ENCODE data around the gene GRIA1.
"Not testable (repeated sequence)": the region's sequence is repeated elsewhere in the genome, so short reads cannot be mapped to it uniquely, and the experiment has no call there.

GRIA1 gene

DNA sequence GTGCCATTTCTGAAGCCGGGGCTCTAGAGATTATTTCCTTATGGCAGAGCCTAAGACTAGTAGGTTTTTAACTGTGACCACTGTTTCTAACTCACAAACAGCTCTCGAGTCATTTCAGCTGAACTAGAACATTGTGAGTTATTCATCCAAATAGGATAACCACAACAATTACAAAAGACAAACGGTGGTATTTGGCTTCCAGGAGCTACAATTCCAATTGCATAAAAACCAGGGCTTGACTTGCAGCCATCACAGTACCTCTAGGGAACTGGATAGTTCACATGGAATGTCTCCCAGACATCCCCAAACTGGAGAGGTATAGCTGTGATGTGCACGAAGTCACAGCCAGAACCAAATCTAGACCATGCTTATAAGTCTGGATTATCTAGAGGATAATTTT lies 323.4 kb downstream of the GRIA1 start:
- H3K4me1 ChIP-seq (ENCODE audit: control insufficient read depth, insufficient read depth, low read length, poor library complexity, severe bottlenecking), result no peaks in the 10 kb centered on the region
- H3K4me3 ChIP-seq (ENCODE audit: insufficient read depth, low read depth, low read length, poor library complexity, severe bottlenecking), result no peak overlapping the region
- no peaks in the 10 kb centered on the region for H3K9me3 ChIP-seq (ENCODE audit: control insufficient read depth, low read length)
- no peak for DNase-seq
- no peak overlapping the region for H3K27ac ChIP-seq (ENCODE audit: insufficient read depth, low read length, poor library complexity, severe bottlenecking)
- no peaks in the 10 kb centered on the region for H3K36me3 ChIP-seq (ENCODE audit: control insufficient read depth, insufficient read depth, low read length)
- no peaks in the 10 kb centered on the region for H3K27me3 ChIP-seq (replicated peaks; ENCODE audit: control insufficient read depth, insufficient read depth, low read length, poor library complexity, severe bottlenecking)

DNA sequence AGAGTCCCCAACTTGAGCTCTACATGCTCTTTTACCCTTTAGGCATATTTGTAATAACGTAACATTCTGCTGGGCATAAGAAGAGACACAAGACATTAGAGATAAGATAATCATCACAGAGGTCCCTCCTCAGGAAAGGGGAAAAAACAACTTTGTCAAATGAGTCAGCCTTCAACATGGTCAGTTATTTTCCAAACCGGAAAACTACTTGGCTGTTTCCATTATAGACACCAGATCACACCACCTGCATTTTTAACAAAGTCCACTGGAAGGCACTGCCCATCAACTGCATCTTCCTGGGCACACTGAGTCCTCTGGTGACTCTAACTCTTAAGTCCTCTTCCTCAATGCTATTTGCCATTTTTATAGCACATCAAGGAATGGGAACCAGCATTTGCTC lies 326.4 kb downstream of the GRIA1 start:
- Histone ChIP-seq H3K9me3 (ENCODE audit: control insufficient read depth, low read length) (no peaks in the 10 kb centered on the region), H3K27ac (ENCODE audit: insufficient read depth, low read length, poor library complexity, severe bottlenecking) (no peak overlapping the region), H3K4me3 (ENCODE audit: insufficient read depth, low read depth, low read length, poor library complexity, severe bottlenecking) (no peak overlapping the region), H3K4me1 (ENCODE audit: control insufficient read depth, insufficient read depth, low read length, poor library complexity, severe bottlenecking) (no peaks in the 10 kb centered on the region), H3K36me3 (ENCODE audit: control insufficient read depth, insufficient read depth, low read length) (no peaks in the 10 kb centered on the region), H3K27me3 (replicated peaks; ENCODE audit: control insufficient read depth, insufficient read depth, low read length, poor library complexity, severe bottlenecking) (no peaks in the 10 kb centered on the region)
- no peak for DNase-seq

DNA sequence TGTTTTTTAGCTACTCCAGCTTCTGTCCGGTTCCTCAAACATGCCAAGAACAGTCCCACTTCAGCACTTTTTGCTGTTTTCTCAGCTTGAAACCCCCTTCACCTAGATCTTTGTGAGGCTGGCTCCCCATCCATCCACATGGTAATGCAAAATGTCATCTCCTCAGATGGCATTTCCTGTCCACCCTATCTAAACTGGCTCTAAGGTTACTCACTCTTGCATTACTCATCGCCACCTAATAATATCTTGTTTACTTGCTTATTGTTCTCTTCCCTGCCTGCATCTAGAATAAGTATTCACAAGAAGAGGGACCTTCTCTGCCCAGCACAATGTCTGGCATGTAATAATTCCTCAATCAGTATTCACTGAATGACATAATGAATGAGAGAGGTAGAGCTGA lies 328.2 kb downstream of the GRIA1 start:
- H3K4me1 ChIP-seq (ENCODE audit: control insufficient read depth, insufficient read depth, low read length, poor library complexity, severe bottlenecking), result no peaks in the 10 kb centered on the region
- H3K36me3 ChIP-seq (ENCODE audit: control insufficient read depth, insufficient read depth, low read length), result no peaks in the 10 kb centered on the region
- no peak overlapping the region for H3K4me3 ChIP-seq (ENCODE audit: insufficient read depth, low read depth, low read length, poor library complexity, severe bottlenecking)
- no peaks in the 10 kb centered on the region for H3K9me3 ChIP-seq (ENCODE audit: control insufficient read depth, low read length)
- H3K27me3 ChIP-seq (replicated peaks; ENCODE audit: control insufficient read depth, insufficient read depth, low read length, poor library complexity, severe bottlenecking), result no peaks in the 10 kb centered on the region
- DNase-seq, result no peak
- H3K27ac ChIP-seq (ENCODE audit: insufficient read depth, low read length, poor library complexity, severe bottlenecking), result no peak overlapping the region

DNA sequence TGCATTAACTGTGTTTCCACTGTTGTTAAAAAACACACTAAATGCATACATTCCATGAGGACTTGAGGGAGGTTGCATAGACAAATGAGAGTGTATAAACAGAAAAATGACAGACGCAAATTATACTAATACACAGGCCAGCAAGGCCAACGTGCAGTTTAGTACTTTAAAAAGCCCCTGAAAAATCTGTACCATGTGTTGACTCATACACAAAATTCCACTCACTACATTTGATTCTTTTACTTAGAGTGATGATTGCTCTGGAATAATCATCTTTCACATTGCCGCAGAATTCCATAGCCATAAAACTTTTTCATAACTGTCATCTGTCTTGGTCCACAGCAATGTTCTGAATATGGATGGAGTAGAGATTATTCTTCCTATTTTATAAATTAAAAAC lies 332.6 kb downstream of the GRIA1 start:
- no peak overlapping the region for H3K4me3 ChIP-seq (ENCODE audit: insufficient read depth, low read depth, low read length, poor library complexity, severe bottlenecking)
- H3K27me3 ChIP-seq (replicated peaks; ENCODE audit: control insufficient read depth, insufficient read depth, low read length, poor library complexity, severe bottlenecking), result no peaks in the 10 kb centered on the region
- no peak for DNase-seq
- no peaks in the 10 kb centered on the region for H3K4me1 ChIP-seq (ENCODE audit: control insufficient read depth, insufficient read depth, low read length, poor library complexity, severe bottlenecking)
- no peaks in the 10 kb centered on the region for H3K9me3 ChIP-seq (ENCODE audit: control insufficient read depth, low read length)
- no peak overlapping the region for H3K27ac ChIP-seq (ENCODE audit: insufficient read depth, low read length, poor library complexity, severe bottlenecking)
- H3K36me3 ChIP-seq (ENCODE audit: control insufficient read depth, insufficient read depth, low read length), result no peaks in the 10 kb centered on the region

DNA sequence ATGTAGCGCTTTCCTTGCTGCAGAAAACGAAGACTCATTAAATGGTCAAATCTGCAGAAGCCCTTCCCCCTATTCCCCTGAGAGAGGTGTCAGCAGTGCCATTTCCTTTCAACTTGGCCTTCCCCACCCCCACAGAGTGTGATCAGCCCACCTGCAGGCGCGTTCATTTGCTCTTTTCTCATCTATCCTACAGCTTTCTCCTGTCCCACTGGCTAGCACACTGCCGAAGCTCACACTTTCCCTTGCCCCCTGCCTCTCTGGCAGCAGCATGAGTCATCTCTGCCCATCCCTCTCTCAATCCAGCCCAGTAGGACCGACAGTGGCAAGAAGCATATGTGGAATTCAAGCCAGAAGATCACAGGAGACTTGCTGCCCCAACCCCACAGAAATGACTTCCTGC lies 334.4 kb downstream of the GRIA1 start:
- Histone ChIP-seq H3K27ac (ENCODE audit: insufficient read depth, low read length, poor library complexity, severe bottlenecking) (no peak overlapping the region), H3K4me3 (ENCODE audit: insufficient read depth, low read depth, low read length, poor library complexity, severe bottlenecking) (no peak overlapping the region), H3K9me3 (ENCODE audit: control insufficient read depth, low read length) (no peaks in the 10 kb centered on the region), H3K36me3 (ENCODE audit: control insufficient read depth, insufficient read depth, low read length) (no peaks in the 10 kb centered on the region), H3K27me3 (replicated peaks; ENCODE audit: control insufficient read depth, insufficient read depth, low read length, poor library complexity, severe bottlenecking) (no peaks in the 10 kb centered on the region), H3K4me1 (ENCODE audit: control insufficient read depth, insufficient read depth, low read length, poor library complexity, severe bottlenecking) (no peaks in the 10 kb centered on the region)
- no peak for DNase-seq

DNA sequence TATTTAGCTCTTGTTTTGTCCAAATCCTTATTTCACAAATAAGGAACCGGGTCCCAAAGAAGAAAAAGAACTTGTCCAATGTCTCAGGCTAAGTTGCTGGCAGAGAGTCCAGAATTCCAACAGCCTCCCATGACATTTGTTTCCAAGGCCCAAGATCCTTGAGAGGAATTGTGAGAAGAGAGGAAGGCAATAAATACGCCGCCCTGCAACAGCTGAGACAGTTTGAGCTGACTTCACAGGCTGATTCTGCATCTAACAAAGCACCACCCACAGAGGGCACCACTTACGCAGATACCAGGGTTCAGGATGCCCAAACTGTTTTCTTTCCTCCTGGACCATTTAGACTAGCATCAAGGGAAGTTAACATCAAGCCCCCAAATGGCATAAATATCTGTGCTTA lies 336.9 kb downstream of the GRIA1 start:
- H3K4me3 ChIP-seq (ENCODE audit: insufficient read depth, low read depth, low read length, poor library complexity, severe bottlenecking), result no peak overlapping the region
- no peaks in the 10 kb centered on the region for H3K36me3 ChIP-seq (ENCODE audit: control insufficient read depth, insufficient read depth, low read length)
- no peaks in the 10 kb centered on the region for H3K4me1 ChIP-seq (ENCODE audit: control insufficient read depth, insufficient read depth, low read length, poor library complexity, severe bottlenecking)
- DNase-seq, result no peak
- H3K27me3 ChIP-seq (replicated peaks; ENCODE audit: control insufficient read depth, insufficient read depth, low read length, poor library complexity, severe bottlenecking), result no peaks in the 10 kb centered on the region
- no peaks in the 10 kb centered on the region for H3K9me3 ChIP-seq (ENCODE audit: control insufficient read depth, low read length)
- no peak overlapping the region for H3K27ac ChIP-seq (ENCODE audit: insufficient read depth, low read length, poor library complexity, severe bottlenecking)

DNA sequence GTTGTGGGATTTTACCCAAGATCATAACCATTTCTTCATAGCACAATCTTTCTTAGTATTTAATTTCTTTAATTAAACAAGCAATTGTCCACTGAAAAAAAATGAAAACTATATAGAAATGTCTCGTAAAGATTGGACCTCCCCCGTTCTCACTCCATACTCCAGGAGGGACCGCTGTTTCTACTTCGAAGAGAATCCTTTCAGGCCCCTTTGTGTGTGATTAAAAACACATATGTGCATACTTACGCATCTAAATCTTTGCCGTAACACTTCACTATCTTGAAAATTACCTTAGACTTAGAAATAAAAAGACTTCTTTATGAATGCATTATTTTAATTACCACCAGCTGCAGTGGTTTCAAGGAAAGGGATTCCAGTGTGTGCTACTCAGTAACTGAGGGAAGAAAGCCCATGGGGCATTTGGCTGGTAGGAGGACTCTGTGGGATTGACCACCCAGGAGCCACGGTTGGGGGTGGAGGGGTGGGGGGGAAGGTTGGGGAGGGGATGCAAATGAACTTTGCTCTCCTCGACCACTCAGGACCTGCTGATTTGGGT lies 339.1 kb downstream of the GRIA1 start:
- DNase-seq, result no peak
- H3K27ac ChIP-seq (ENCODE audit: insufficient read depth, low read length, poor library complexity, severe bottlenecking), result no peak overlapping the region
- H3K36me3 ChIP-seq (ENCODE audit: control insufficient read depth, insufficient read depth, low read length), result no peaks in the 10 kb centered on the region
- no peaks in the 10 kb centered on the region for H3K4me1 ChIP-seq (ENCODE audit: control insufficient read depth, insufficient read depth, low read length, poor library complexity, severe bottlenecking)
- no peaks in the 10 kb centered on the region for H3K27me3 ChIP-seq (replicated peaks; ENCODE audit: control insufficient read depth, insufficient read depth, low read length, poor library complexity, severe bottlenecking)
- no peaks in the 10 kb centered on the region for H3K9me3 ChIP-seq (ENCODE audit: control insufficient read depth, low read length)
- H3K4me3 ChIP-seq (ENCODE audit: insufficient read depth, low read depth, low read length, poor library complexity, severe bottlenecking), result no peak overlapping the region

DNA sequence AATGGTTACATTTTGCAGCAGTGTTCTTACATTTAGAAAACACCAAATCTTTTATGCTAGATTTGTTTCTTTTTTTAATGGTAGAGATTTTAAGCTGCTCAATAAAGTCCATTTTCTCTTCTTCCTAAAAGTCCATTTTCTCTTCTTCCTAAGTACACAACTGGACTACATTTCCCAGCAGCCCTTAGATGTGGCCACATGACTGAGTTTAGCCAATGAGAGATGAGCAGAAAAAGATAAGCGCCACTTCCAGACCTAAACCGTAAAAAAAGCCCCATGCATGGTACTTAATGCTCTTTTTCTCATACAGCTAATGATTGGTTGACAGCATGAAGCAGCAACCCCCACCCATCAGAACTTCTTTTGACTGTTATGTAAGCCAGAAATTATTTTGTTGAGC lies 341.5 kb downstream of the GRIA1 start:
- Histone ChIP-seq H3K9me3 (ENCODE audit: control insufficient read depth, low read length) (no peaks in the 10 kb centered on the region), H3K36me3 (ENCODE audit: control insufficient read depth, insufficient read depth, low read length) (no peaks in the 10 kb centered on the region), H3K4me1 (ENCODE audit: control insufficient read depth, insufficient read depth, low read length, poor library complexity, severe bottlenecking) (no peaks in the 10 kb centered on the region), H3K4me3 (ENCODE audit: insufficient read depth, low read depth, low read length, poor library complexity, severe bottlenecking) (no peak overlapping the region), H3K27me3 (replicated peaks; ENCODE audit: control insufficient read depth, insufficient read depth, low read length, poor library complexity, severe bottlenecking) (no peaks in the 10 kb centered on the region), H3K27ac (ENCODE audit: insufficient read depth, low read length, poor library complexity, severe bottlenecking) (no peak overlapping the region)
- no peak for DNase-seq

DNA sequence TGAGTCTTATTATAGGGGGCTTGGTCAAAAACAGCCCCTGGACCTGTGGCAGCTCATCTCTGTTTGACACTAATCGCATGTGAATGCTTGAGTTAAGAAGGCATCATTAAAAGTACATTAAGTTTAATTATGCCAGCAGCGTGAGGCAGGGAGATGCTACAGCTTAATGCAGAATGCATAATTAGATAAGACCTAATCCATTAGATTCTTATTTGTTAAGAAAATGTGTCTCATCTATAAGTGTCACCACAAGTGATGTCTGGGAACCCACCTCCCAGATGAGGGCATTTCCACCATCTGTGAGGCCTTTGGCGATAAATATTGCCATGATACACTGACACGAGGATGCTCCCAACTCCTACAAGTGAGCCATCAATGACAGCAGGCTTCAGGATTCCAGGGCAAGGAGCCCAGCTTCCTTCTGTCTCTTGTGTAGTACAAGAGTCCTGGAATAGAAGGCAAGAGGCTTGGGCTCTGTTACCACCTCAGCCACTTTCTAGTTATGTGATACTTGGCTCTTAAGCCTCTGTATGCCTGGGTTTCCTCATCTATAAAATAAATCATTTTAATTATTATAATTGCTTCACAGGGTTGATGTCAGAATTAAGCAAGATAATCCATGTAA lies 345.5 kb downstream of the GRIA1 start:
- Histone ChIP-seq H3K4me3 (ENCODE audit: insufficient read depth, low read depth, low read length, poor library complexity, severe bottlenecking) (no peak overlapping the region), H3K4me1 (ENCODE audit: control insufficient read depth, insufficient read depth, low read length, poor library complexity, severe bottlenecking) (no peaks in the 10 kb centered on the region), H3K36me3 (ENCODE audit: control insufficient read depth, insufficient read depth, low read length) (no peaks in the 10 kb centered on the region), H3K27ac (ENCODE audit: insufficient read depth, low read length, poor library complexity, severe bottlenecking) (no peak overlapping the region), H3K9me3 (ENCODE audit: control insufficient read depth, low read length) (no peaks in the 10 kb centered on the region), H3K27me3 (replicated peaks; ENCODE audit: control insufficient read depth, insufficient read depth, low read length, poor library complexity, severe bottlenecking) (no peaks in the 10 kb centered on the region)
- DNase-seq, result no peak

DNA sequence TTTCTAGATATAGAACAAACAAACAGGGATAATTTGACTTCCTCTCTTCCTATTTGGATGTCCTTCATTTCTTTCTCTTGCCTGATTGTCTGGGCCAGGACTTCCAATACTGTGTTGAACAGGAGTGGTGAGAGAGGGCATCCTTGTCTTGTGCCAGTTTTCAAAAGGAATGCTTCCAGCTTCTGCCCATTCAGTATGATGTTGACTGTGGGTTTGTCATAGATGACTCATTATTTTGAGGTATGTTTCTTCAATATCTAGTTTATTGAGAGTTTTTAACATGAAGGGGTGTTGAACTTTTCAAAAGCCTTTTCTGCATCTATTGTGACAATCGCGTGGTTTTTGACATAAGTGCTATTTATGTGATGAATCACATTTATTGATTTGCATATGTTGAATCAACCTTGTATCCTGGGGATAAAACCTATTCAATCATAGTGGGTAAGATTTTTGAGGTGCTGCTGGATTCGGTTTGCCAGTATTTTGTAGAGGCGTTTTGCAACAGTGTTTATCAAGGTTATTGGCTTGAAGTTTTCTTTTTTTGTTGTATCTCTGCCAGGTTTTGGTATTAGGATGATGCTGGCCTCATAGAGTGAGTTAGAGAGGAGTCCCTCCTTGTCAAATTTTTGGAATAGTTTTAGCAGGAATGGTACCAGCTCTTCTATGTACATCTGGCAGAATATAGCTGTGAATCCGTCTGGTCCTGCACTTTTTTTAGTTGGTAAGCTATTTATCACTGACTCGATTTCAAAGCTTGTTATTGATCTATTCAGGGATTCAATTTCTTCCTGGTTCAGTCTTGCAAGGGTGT lies 359.0 kb downstream of the GRIA1 start:
- H3K27ac ChIP-seq (ENCODE audit: insufficient read depth, low read length, poor library complexity, severe bottlenecking); H3K36me3 ChIP-seq (ENCODE audit: control insufficient read depth, insufficient read depth, low read length); H3K27me3 ChIP-seq (replicated peaks; ENCODE audit: control insufficient read depth, insufficient read depth, low read length, poor library complexity, severe bottlenecking); H3K4me1 ChIP-seq (ENCODE audit: control insufficient read depth, insufficient read depth, low read length, poor library complexity, severe bottlenecking); H3K4me3 ChIP-seq (ENCODE audit: insufficient read depth, low read depth, low read length, poor library complexity, severe bottlenecking); DNase-seq; H3K9me3 ChIP-seq (ENCODE audit: control insufficient read depth, low read length): not testable (repeated sequence)
